ENCODE measurements around the gene DCP1A. TPM values are rescaled to one million over a fixed set of nuclear protein-coding genes. Genes with fewer than 3 reads are reported as not detected.

The DCP1A gene
- total and polyA plus RNA-seq, 2 of the 13 experiments (the other 11 are each of a cell fraction or from before 2014, with no cell fraction given) = 14.2 to 41.2 TPM

DNA sequence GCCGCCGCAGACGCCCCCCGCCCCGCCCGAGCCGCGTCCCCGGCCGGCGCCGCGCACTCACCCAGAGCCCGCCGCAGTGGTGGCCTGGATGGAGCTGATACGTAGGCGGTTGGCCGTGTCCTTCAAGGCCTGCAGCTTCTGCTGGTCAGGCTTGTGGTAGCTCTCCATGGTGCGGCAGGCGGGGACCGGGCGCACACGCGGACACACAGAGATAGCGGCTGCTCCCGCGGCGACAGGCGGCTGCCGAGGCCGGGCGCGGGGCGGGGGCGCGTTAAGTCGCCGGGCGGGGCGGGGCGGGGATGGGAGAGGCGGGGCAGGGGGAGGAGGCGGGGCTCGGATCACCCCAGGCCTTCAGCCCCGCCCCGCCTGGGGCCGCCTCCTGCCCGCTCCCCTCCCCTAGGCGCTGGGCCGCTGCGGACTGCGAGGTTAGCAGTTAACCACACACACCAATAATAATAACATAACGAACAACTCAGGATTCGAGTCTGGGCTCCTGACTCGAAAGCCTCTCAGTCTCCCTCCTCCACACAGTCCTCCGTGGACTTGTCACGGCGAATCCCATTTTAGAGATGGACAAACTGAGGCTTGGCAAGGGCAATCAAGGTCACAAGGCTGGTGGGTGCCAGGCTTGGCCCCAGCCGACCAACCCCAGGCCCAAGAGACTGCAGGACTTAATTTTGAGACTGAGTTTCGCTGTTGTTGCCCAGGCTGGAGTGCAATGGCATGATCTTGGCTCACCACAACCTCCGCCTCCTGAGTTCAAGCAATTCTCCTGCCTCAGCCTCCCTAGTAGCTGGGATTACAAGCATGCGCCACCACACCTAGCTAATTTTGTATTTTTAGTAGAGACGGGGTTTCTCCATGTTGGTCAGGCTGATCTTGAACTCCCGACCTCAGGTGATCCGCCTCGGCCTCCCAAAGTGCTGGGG, 91.3 kb downstream of the DCP1A start, which contains the start of gene TKT (continued):
- TF ChIP-seq, protein P1, sequence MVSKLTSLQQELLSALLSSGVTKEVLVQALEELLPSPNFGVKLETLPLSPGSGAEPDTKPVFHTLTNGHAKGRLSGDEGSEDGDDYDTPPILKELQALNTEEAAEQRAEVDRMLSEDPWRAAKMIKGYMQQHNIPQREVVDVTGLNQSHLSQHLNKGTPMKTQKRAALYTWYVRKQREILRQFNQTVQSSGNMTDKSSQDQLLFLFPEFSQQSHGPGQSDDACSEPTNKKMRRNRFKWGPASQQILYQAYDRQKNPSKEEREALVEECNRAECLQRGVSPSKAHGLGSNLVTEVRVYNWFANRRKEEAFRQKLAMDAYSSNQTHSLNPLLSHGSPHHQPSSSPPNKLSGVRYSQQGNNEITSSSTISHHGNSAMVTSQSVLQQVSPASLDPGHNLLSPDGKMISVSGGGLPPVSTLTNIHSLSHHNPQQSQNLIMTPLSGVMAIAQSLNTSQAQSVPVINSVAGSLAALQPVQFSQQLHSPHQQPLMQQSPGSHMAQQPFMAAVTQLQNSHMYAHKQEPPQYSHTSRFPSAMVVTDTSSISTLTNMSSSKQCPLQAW (CRISPR knock-in tag; IDR thresholded peaks at IDR 0.05) = peak; percentile 33; the same call in 1 of the 2 replicates
- peak; percentile 69; the same call in 1 of the 2 replicates for TF ChIP-seq SP5 (CRISPR knock-in tag; IDR thresholded peaks at IDR 0.05; ENCODE audit: borderline replicate concordance, low read depth)
- no peak for TF ChIP-seq EHMT2 (IDR thresholded peaks at IDR 0.05; ENCODE audit: borderline replicate concordance, low read depth, low read length)
- peak; percentile 33; the same call in 1 of the 2 replicates for TF ChIP-seq ZNF430 (CRISPR knock-in tag; IDR thresholded peaks at IDR 0.05)
- peak; percentile 81; the same call in 1 of the 2 replicates for TF ChIP-seq REPIN1 (CRISPR knock-in tag; IDR thresholded peaks at IDR 0.05; ENCODE audit: borderline replicate concordance, low read depth)
- TF ChIP-seq FOXJ3 (CRISPR knock-in tag; IDR thresholded peaks at IDR 0.05; ENCODE audit: borderline replicate concordance) = no peak
- TF ChIP-seq, protein P2, sequence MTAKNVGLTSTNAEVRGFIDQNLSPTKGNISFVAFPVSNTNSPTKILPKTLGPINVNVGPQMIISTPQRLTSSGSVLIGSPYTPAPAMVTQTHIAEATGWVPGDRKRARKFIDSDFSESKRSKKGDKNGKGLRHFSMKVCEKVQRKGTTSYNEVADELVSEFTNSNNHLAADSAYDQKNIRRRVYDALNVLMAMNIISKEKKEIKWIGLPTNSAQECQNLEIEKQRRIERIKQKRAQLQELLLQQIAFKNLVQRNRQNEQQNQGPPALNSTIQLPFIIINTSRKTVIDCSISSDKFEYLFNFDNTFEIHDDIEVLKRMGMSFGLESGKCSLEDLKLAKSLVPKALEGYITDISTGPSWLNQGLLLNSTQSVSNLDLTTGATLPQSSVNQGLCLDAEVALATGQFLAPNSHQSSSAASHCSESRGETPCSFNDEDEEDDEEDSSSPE (CRISPR knock-in tag; IDR thresholded peaks at IDR 0.05) = peak; percentile 36; the same call in 1 of the 2 replicates
- 0 out of 2 replicates have a peak, but pooled peaks have one; percentile 39 for TF ChIP-seq ETV6 (CRISPR knock-in tag; conservative IDR thresholded peaks at IDR 0.05)
- TF ChIP-seq, protein P3, sequence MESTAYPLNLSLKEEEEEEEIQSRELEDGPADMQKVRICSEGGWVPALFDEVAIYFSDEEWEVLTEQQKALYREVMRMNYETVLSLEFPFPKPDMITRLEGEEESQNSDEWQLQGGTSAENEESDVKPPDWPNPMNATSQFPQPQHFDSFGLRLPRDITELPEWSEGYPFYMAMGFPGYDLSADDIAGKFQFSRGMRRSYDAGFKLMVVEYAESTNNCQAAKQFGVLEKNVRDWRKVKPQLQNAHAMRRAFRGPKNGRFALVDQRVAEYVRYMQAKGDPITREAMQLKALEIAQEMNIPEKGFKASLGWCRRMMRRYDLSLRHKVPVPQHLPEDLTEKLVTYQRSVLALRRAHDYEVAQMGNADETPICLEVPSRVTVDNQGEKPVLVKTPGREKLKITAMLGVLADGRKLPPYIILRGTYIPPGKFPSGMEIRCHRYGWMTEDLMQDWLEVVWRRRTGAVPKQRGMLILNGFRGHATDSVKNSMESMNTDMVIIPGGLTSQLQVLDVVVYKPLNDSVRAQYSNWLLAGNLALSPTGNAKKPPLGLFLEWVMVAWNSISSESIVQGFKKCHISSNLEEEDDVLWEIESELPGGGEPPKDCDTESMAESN (CRISPR knock-in tag; conservative IDR thresholded peaks at IDR 0.05) = peak; percentile 47; the same call in 1 of the 2 replicates
- TF ChIP-seq ZMYM2 (CRISPR knock-in tag; IDR thresholded peaks at IDR 0.05) = peak; percentile 61; the same call in 1 of the 2 replicates
- no peak for TF ChIP-seq ZNF672 (CRISPR knock-in tag; IDR thresholded peaks at IDR 0.05)
- TF ChIP-seq FOXK1 (CRISPR knock-in tag; IDR thresholded peaks at IDR 0.05; ENCODE audit: borderline replicate concordance, low read depth) = peak; percentile 25; the same call in 1 of the 2 replicates
- TF ChIP-seq, protein P4, sequence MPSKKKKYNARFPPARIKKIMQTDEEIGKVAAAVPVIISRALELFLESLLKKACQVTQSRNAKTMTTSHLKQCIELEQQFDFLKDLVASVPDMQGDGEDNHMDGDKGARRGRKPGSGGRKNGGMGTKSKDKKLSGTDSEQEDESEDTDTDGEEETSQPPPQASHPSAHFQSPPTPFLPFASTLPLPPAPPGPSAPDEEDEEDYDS (CRISPR knock-in tag; IDR thresholded peaks at IDR 0.05) = peak; percentile 79
- TF ChIP-seq AGO2 (optimal IDR thresholded peaks at IDR 0.05; ENCODE audit: low read depth, low read length) = peak; percentile 3
- peak; percentile 67 for TF ChIP-seq HDAC2 (CRISPR knock-in tag; IDR thresholded peaks at IDR 0.05)
- no peak for TF ChIP-seq SP2 (CRISPR knock-in tag; IDR thresholded peaks at IDR 0.05)
- TF ChIP-seq HHEX (CRISPR knock-in tag; IDR thresholded peaks at IDR 0.05) = no peak
- peak; percentile 67; the same call in 1 of the 2 replicates for TF ChIP-seq ZNF3 (CRISPR knock-in tag; IDR thresholded peaks at IDR 0.05)
- TF ChIP-seq, protein P5, sequence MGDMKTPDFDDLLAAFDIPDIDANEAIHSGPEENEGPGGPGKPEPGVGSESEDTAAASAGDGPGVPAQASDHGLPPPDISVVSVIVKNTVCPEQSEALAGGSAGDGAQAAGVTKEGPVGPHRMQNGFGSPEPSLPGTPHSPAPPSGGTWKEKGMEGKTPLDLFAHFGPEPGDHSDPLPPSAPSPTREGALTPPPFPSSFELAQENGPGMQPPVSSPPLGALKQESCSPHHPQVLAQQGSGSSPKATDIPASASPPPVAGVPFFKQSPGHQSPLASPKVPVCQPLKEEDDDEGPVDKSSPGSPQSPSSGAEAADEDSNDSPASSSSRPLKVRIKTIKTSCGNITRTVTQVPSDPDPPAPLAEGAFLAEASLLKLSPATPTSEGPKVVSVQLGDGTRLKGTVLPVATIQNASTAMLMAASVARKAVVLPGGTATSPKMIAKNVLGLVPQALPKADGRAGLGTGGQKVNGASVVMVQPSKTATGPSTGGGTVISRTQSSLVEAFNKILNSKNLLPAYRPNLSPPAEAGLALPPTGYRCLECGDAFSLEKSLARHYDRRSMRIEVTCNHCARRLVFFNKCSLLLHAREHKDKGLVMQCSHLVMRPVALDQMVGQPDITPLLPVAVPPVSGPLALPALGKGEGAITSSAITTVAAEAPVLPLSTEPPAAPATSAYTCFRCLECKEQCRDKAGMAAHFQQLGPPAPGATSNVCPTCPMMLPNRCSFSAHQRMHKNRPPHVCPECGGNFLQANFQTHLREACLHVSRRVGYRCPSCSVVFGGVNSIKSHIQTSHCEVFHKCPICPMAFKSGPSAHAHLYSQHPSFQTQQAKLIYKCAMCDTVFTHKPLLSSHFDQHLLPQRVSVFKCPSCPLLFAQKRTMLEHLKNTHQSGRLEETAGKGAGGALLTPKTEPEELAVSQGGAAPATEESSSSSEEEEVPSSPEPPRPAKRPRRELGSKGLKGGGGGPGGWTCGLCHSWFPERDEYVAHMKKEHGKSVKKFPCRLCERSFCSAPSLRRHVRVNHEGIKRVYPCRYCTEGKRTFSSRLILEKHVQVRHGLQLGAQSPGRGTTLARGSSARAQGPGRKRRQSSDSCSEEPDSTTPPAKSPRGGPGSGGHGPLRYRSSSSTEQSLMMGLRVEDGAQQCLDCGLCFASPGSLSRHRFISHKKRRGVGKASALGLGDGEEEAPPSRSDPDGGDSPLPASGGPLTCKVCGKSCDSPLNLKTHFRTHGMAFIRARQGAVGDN (CRISPR knock-in tag; IDR thresholded peaks at IDR 0.05) = peak; percentile 60
